Activated naive CD8-positive, alpha-beta T cell treated with anti-CD3 and anti-CD28 coated beads for 36 hours (primary cell): ENCODE data around the gene PIK3AP1. TPM values are rescaled to one million over a fixed set of nuclear protein-coding genes. Genes with fewer than 3 reads are reported as not detected.
A peak's percentile ranks its signal among the peaks of the same experiment; 100 is the strongest.
"Not testable (repeated sequence)": the region's sequence is repeated elsewhere in the genome, so short reads cannot be mapped to it uniquely, and the experiment has no call there.

Experiments
- DNase-seq: peaks from one replicate; pipeline ENCODE4 v3.0.0; 2021
- H3K27ac Mint-ChIP-seq: one replicate; pipeline ENCODE4 v1.8.0; 2022; ENCODE audit warnings: mild to moderate bottlenecking, moderate library complexity, mixed read lengths
- H3K27me3 Mint-ChIP-seq: one replicate; pipeline ENCODE4 v1.8.0; 2022; ENCODE audit warnings: mild to moderate bottlenecking, mixed read lengths
- H3K36me3 Mint-ChIP-seq: one replicate; pipeline ENCODE4 v1.8.0; 2021; ENCODE audit warnings: mild to moderate bottlenecking, mixed read lengths
- H3K4me1 Mint-ChIP-seq: one replicate; pipeline ENCODE4 v1.8.0; 2021; ENCODE audit warnings: mixed read lengths
- H3K4me3 Mint-ChIP-seq: one replicate; pipeline ENCODE4 v1.8.0; 2022; ENCODE audit warnings: mild to moderate bottlenecking, moderate library complexity, mixed read lengths
- H3K9me3 Mint-ChIP-seq: one replicate; pipeline ENCODE4 v1.8.0; 2022; ENCODE audit warnings: mixed read lengths
- total RNA-seq, 2 experiments: library from RNA; stranded (reverse); gene quantifications; one replicate each; pipeline ENCODE4 v1.2.3, GENCODE V29; 2021

Gene PIK3AP1
- total RNA-seq, 2 experiments from 2014 or later = 4.5 to 5.1 TPM

DNA sequence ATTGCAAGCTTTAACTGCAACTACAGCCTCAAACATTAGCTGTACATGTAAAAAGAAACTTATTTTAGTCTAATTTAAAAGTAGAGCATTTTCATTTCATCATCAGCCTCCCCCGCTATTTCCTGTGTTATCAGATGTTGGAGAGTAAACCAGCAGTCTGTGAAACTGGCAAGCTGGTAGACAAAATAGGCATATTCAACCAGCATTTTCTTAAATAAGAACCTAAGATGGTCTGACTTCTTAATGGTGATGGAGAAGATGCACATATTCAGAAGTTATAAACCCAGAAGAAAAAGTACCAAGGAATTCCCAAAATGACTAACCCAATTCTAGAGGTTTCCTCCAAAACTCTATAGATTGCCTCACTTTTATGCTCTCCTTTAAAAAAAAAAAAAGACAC lies 24.9 kb downstream of the PIK3AP1 start:
- peaks cover 32% of the 10 kb centered on the region for H3K4me1 Mint-ChIP-seq
- DNase-seq = no peak
- peak overlapping the region; percentile 22 for H3K4me3 Mint-ChIP-seq
- no peaks in the 10 kb centered on the region for H3K27me3 Mint-ChIP-seq
- H3K36me3 Mint-ChIP-seq = no peaks in the 10 kb centered on the region
- H3K27ac Mint-ChIP-seq = peak overlapping the region; percentile 75
- no peaks in the 10 kb centered on the region for H3K9me3 Mint-ChIP-seq

DNA sequence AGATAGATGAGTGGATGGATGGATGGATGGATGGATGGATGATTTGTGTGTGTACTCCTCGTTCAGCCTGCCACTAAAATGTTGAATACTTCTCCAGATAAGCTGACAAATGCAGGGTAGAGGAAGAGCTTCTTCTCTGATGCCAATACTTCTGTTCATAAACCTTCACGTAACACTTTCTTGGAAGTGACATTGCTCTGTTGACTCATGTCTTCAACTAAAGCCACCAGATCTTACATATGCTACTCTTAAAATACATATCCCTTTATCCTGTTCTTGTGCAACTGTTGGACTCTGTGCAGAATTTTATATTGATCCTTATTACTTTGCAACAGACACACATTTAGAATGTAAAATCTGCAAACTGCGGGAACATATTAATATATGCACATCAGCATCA lies 26.9 kb downstream of the PIK3AP1 start:
- H3K27me3 Mint-ChIP-seq = no peaks in the 10 kb centered on the region
- no peaks in the 10 kb centered on the region for H3K36me3 Mint-ChIP-seq
- no peak for DNase-seq
- no peak overlapping the region for H3K4me3 Mint-ChIP-seq
- peaks cover 32% of the 10 kb centered on the region for H3K4me1 Mint-ChIP-seq
- no peak overlapping the region for H3K27ac Mint-ChIP-seq
- H3K9me3 Mint-ChIP-seq = no peaks in the 10 kb centered on the region

DNA sequence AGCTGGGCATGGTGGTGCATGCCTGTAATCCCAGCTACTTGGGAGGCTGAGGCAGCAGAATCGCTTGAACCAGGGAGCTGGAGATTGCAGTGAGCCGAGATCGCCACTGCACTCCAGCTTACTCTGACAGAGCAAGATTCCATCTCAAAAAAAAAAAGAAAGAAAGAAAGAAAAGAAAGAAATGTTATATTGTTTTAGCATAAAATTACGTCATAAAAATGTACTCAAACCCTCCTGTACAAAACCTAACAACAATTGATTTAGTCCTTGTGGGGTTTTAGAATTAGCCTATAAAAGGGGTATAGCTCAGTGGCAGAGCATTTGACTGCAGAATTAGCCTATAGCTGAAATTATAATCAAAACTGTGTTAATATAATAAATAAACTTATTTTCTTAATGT lies 27.9 kb downstream of the PIK3AP1 start:
- no peak overlapping the region for H3K27ac Mint-ChIP-seq
- no peaks in the 10 kb centered on the region for H3K36me3 Mint-ChIP-seq
- DNase-seq = no peak
- no peaks in the 10 kb centered on the region for H3K27me3 Mint-ChIP-seq
- H3K4me3 Mint-ChIP-seq = no peak overlapping the region
- H3K4me1 Mint-ChIP-seq = peaks cover 36% of the 10 kb centered on the region
- no peaks in the 10 kb centered on the region for H3K9me3 Mint-ChIP-seq

DNA sequence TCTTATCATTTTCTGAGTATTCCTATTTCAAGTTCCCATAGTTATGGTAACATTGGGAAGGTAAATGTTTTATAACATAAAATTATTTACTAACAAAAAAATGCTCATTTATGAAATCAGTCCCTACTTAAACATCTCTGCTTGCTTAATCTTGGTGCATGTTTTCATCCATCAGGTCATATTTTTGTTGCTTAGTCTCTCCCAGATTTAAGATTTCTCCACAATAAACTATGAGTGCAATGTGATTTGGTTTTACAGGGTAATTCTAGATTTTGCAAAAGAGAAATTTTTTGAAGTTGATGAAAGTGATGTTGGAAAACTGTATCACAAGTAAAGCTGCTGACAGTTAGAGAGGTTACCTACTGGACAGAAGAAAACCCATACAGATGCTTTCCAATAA lies 28.6 kb downstream of the PIK3AP1 start:
- no peaks in the 10 kb centered on the region for H3K27me3 Mint-ChIP-seq
- peaks cover 36% of the 10 kb centered on the region for H3K4me1 Mint-ChIP-seq
- H3K36me3 Mint-ChIP-seq = no peaks in the 10 kb centered on the region
- no peak overlapping the region for H3K27ac Mint-ChIP-seq
- H3K9me3 Mint-ChIP-seq = no peaks in the 10 kb centered on the region
- H3K4me3 Mint-ChIP-seq = no peak overlapping the region
- no peak for DNase-seq

DNA sequence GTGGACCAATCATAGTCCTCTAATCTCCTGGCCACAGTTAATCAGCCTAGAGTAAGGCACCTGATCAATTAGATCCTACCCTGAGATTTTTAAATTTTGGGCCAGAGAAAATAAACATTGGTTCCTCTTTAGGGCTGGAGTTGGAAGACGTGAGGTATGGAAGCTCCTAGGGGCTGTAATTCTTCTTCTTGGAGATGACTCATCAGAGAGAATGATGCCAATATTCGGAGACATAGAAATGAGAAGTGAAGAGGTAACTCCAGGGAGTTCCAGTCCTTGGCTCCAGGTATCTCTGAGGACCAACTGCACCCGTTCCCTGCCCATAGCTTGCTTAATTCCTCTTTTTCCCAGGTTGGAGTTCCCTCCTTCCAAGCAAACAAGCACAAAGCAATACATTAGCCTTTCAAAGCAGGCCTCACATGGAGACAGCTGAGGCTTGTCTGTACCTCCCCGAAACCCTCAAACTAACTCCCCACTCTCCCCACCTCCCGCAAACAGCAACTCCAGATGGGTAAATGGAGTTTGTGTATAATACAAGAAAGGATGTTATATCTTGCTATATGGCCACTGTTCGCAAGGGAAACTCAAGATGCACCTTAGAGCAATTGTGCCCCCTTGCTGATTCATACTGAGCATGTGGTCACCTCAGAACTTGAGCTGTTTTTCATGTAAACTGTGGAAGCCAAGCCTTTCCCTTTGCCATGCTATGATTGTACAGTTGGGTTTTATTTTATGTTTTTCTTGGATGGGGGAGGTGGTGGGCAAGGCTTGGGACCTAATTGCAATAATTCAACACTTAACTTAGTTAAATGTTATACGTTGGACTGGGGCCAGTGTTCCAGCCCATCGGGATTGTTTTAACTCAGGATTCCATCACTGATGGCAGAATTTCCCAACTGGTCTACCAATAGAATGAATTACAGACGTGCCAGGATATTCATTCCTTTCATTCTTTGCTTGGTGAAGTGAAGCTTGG lies 29.3 kb downstream of the PIK3AP1 start:
- H3K4me3 Mint-ChIP-seq = no peak overlapping the region
- H3K36me3 Mint-ChIP-seq = no peaks in the 10 kb centered on the region
- no peak overlapping the region for H3K27ac Mint-ChIP-seq
- no peak for DNase-seq
- peaks cover 31% of the 10 kb centered on the region for H3K4me1 Mint-ChIP-seq
- no peaks in the 10 kb centered on the region for H3K27me3 Mint-ChIP-seq
- no peaks in the 10 kb centered on the region for H3K9me3 Mint-ChIP-seq

DNA sequence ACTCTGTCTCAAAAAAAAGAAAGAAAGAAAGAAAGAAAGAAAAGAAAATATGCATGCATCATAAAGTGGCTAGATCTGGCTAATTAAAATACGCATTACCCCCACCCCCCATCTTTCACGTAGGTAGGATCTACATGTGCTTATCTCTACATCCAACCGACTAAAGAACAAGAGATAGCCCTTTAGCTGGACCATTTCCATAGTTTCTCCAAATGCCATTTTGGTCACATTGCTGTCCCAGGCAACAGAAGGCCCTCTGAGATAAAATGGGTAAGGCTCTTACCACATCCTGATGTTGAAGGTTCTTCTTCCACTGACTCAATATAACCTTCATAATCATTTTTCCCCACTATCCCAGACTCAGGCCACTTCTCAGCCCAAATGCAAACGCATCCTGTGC lies 31.5 kb downstream of the PIK3AP1 start:
- H3K4me1 Mint-ChIP-seq = peaks cover 12% of the 10 kb centered on the region
- no peaks in the 10 kb centered on the region for H3K9me3 Mint-ChIP-seq
- no peak for DNase-seq
- H3K4me3 Mint-ChIP-seq = no peak overlapping the region
- H3K27ac Mint-ChIP-seq = no peak overlapping the region
- H3K27me3 Mint-ChIP-seq = no peaks in the 10 kb centered on the region
- H3K36me3 Mint-ChIP-seq = no peaks in the 10 kb centered on the region

DNA sequence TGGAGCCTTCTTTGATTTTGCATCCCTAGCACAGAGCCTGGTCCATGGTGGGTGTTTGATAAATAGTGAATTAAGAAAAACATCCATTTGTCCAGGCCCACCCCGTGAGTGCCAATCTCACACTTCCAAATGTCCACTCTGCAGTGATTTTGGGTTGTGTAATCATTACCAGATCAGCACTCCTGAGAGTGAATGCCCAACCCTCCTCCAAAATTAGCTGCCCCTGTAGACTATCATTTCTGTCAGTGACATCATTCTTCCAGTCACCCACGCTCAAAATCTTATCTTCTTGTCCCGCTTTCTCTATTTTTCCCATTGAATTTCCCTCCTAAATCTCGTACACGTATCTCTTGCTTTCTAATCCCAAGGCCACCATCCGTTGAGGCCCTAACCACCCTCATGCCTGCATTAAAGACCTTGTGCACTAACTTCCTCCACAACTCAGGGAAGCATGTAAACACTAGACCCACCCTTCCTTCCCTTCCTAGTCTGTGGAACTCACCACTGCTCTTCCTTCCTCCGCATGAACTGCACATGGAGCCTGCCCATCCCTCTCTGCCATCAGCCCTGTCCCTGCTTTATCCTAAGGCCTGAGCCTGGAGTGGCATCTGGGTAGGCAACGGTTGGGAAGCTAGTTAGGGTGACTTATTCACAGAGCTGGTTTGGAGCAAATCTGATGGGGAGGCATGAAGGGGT lies 32.8 kb downstream of the PIK3AP1 start:
- Mint-ChIP-seq H3K36me3 (no peaks in the 10 kb centered on the region), H3K27me3 (no peaks in the 10 kb centered on the region), H3K4me1 (peaks cover 12% of the 10 kb centered on the region), H3K27ac (no peak overlapping the region), H3K4me3 (no peak overlapping the region), H3K9me3 (no peaks in the 10 kb centered on the region)
- DNase-seq = no peak

DNA sequence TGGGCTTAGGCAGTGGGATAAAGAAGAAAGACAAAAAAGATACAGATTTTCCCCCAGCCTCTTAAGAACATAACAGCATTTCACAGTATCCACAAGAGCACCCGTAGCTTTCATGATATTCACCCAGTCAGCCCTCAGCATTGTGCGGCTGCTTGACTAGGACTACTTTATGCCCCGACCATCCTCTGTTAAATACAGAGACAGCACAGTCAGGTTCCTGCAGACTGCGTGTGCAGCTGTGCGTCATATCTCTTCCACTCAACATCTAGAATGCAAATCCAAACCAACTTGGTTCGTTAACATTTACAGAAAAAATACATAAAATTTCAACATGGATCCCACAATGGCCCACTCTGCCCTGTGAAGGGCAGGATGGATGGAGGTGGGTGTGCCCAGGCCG lies 33.8 kb downstream of the PIK3AP1 start:
- DNase-seq = no peak
- H3K27ac Mint-ChIP-seq = no peak overlapping the region
- H3K4me1 Mint-ChIP-seq = peaks cover 8% of the 10 kb centered on the region
- no peaks in the 10 kb centered on the region for H3K27me3 Mint-ChIP-seq
- H3K9me3 Mint-ChIP-seq = no peaks in the 10 kb centered on the region
- no peaks in the 10 kb centered on the region for H3K36me3 Mint-ChIP-seq
- H3K4me3 Mint-ChIP-seq = no peak overlapping the region

DNA sequence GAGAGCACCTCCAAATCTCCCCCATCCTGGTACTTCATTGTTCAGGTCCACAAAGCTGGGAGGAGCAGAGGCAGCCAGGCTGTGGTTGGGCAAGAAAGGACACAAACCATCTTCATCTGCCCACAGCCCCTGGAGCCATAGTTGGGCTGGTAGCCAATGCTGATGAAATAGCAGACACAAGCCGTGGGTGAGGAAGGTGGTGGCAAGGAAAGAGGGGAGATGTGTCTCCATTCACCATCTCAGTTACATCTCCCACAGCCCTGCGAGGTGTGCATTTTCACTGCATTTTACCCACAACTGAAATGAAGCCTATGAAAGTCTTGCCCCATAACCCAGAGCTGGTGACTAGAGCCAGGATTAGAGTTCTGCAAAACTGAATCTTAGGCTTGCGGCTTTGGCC lies 35.0 kb downstream of the PIK3AP1 start:
- H3K9me3 Mint-ChIP-seq = peaks cover 3% of the 10 kb centered on the region
- H3K36me3 Mint-ChIP-seq = no peaks in the 10 kb centered on the region
- peaks cover 4% of the 10 kb centered on the region for H3K4me1 Mint-ChIP-seq
- no peak for DNase-seq
- no peak overlapping the region for H3K27ac Mint-ChIP-seq
- H3K4me3 Mint-ChIP-seq = no peak overlapping the region
- H3K27me3 Mint-ChIP-seq = peaks cover 3% of the 10 kb centered on the region

DNA sequence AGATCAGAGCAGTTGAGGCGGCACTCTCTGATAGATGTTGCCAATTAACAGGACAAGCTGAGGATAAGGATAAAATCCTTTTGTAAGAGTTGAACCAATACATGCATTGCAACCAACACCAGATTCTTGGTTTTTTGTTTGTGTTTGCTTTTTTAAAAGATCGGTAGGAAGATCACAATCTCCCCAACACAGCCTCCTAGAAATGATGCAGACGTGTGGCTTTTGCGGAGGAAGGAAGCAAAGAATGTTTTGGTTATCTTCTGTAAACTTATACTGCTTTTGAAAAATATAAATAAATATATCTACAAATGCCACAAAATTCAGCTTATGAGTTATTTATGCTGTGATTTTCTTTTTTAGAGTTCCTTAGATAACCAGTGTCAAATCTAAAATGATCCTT lies 35.5 kb downstream of the PIK3AP1 start:
- Mint-ChIP-seq H3K9me3 (peaks cover 3% of the 10 kb centered on the region), H3K27ac (no peak overlapping the region), H3K4me1 (peaks cover 4% of the 10 kb centered on the region), H3K27me3 (peaks cover 3% of the 10 kb centered on the region), H3K36me3 (no peaks in the 10 kb centered on the region), H3K4me3 (no peak overlapping the region)
- no peak for DNase-seq

DNA sequence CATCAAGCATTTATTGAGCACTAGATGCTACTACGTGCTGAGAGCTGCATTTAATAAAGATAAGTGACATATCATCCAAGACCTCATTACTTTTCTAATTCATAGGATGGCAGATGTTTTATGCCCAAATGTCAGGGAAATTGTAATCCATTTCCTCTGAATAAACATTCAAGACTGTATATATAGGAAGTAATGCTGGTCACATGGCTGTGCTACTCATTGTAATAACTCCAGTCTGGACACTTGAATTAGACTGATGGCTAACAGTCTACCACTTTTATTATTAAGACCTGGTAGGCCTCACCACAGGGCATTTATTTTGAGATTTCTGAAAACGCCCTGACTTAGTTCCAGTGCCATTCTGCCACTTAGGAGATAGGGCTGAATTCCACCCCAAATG lies 36.6 kb downstream of the PIK3AP1 start:
- DNase-seq = no peak
- peaks cover 3% of the 10 kb centered on the region for H3K27me3 Mint-ChIP-seq
- peaks cover 4% of the 10 kb centered on the region for H3K4me1 Mint-ChIP-seq
- no peak overlapping the region for H3K4me3 Mint-ChIP-seq
- no peaks in the 10 kb centered on the region for H3K36me3 Mint-ChIP-seq
- peaks cover 3% of the 10 kb centered on the region for H3K9me3 Mint-ChIP-seq
- no peak overlapping the region for H3K27ac Mint-ChIP-seq

DNA sequence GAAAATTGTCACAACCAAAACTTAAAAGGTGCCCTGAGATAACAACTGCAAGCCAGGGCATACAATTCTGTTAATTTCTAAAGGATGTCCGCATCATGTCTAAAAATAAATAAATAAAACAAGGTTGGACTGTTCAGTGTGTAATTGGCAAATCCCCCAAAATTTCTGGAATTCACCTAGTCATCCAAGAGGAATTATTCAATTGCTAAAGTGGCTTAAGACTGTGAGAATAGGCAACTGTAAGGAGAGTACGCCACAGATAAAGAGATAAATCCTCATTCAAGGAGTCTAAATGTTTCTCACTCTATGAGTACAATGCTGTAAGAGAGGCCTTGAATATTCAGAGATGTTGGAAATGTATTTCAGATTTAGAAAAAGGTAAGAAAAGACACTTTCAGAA lies 37.2 kb downstream of the PIK3AP1 start:
- peaks cover 4% of the 10 kb centered on the region for H3K4me1 Mint-ChIP-seq
- H3K27ac Mint-ChIP-seq = no peak overlapping the region
- DNase-seq = no peak
- H3K4me3 Mint-ChIP-seq = no peak overlapping the region
- no peaks in the 10 kb centered on the region for H3K36me3 Mint-ChIP-seq
- peaks cover 3% of the 10 kb centered on the region for H3K9me3 Mint-ChIP-seq
- H3K27me3 Mint-ChIP-seq = peaks cover 3% of the 10 kb centered on the region

DNA sequence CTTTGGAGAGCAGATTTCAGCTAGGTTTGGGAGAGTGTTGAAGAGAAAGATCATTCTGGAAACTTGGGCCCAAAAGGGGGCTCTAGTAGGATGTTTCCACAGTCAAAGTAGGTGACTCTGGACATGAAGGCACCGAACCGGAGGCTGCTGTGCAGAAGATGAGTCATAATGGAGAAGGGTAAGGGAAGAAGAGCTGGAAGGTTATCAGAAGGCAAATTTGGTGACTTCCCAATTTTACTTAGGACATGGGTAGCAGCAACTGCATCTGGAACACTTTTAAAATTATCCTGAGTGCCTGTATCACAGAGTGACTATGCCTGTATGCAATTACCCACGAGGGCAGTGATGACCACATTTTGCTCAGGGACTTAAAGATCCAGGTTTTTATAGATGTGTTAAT lies 38.8 kb downstream of the PIK3AP1 start:
- Mint-ChIP-seq H3K27me3 (peaks cover 3% of the 10 kb centered on the region), H3K9me3 (peaks cover 3% of the 10 kb centered on the region), H3K27ac (no peak overlapping the region)

DNA sequence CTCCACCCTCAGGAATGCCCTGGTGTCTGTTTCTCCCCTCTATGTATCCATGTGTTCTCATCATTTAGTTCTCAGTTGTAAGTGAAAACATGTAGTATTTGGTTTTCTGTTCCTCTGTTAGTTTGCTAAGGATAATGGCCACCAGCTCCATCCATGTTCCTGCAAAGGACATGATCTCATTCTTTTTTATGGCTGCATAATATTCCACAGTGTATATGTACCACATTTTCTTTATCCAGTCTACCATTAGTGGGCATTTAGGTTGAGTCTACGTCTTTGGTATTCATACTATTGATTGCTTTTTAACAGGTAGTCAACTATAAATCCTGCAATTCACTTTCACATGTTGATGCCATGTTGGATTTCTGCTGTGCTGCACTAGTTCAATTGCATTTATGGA lies 39.9 kb downstream of the PIK3AP1 start:
- H3K4me1 Mint-ChIP-seq, H3K9me3 Mint-ChIP-seq, H3K36me3 Mint-ChIP-seq, H3K4me3 Mint-ChIP-seq, DNase-seq, H3K27me3 Mint-ChIP-seq, H3K27ac Mint-ChIP-seq: not testable (repeated sequence)

More for the DNA sequence above, 38.8 kb downstream of the PIK3AP1 start:
- Mint-ChIP-seq H3K4me3 (no peak overlapping the region), H3K4me1 (no peaks in the 10 kb centered on the region), H3K36me3 (no peaks in the 10 kb centered on the region)
- DNase-seq = no peak

DNA sequence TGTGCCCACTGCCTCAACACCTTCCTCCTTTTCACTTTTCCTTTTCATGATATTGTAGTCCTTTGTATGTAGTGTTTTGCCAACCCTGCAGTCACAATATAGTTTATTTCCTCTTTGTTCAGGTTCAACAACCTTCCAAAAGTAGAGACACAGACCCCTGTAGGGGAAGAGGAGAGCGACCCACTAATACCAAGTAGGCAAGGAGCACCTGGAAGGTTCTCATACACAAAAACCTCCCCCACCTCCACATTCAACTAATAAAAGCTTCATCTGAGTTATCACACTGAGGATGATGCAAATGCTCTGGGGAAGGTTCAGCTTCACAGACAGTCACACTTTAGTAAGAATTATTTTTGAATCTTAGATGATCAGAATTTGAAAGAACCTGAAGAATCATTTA lies 41.6 kb downstream of the PIK3AP1 start:
- Mint-ChIP-seq H3K27ac (no peak overlapping the region), H3K36me3 (no peaks in the 10 kb centered on the region), H3K27me3 (peaks cover 3% of the 10 kb centered on the region), H3K4me1 (peaks cover 3% of the 10 kb centered on the region), H3K4me3 (no peak overlapping the region), H3K9me3 (peaks cover 3% of the 10 kb centered on the region)
- no peak for DNase-seq
